GM06990 (cell line): Measurements from ENCODE around the gene ZNF391.

Experiments
- DNase-seq: peaks from one replicate; pipeline ENCODE4 v3.0.0-alpha.2; 2011; ENCODE audit not compliant: insufficient read length; ENCODE audit errors: extremely low read depth
- H3K27me3 ChIP-seq: replicated peaks from 2 replicates; pipeline ENCODE4 v1.6.0; 2011; ENCODE audit warnings: low read length; ENCODE audit not compliant: control insufficient read depth, insufficient read depth
- H3K36me3 ChIP-seq: 2 replicates; pipeline ENCODE4 v1.5.1; 2011; ENCODE audit warnings: low read length; ENCODE audit not compliant: control insufficient read depth, insufficient read depth
- H3K4me3 ChIP-seq: replicated peaks from 2 replicates; pipeline ENCODE4 v1.5.1; 2011; ENCODE audit warnings: low read depth, mild to moderate bottlenecking, control low read depth, low read length
- CTCF ChIP-seq: IDR thresholded peaks from 2 replicates; pipeline ENCODE4 v1.5.1; 2011; ENCODE audit warnings: low read length, control low read depth, mild to moderate bottlenecking, inconsistent platforms; ENCODE audit not compliant: insufficient read depth, poor library complexity, severe bottlenecking

The ZNF391 gene

GRCh38 chr6:27452496-27452897 is 63.9 kb downstream of the ZNF391 start:
- no peak for TF ChIP-seq CTCF
- no peak for DNase-seq
- no peaks in the 10 kb centered on the region for H3K27me3 ChIP-seq
- H3K36me3 ChIP-seq: peaks cover 9% of the 10 kb centered on the region
- H3K4me3 ChIP-seq: no peak overlapping the region
